Measurements from ENCODE around the gene APAF1.

- TF ChIP-seq BHLHE40 (IDR thresholded peaks at IDR 0.05; ENCODE audit: borderline replicate concordance in 1 of 2, low read depth in 2 of 2, low read length in 1 of 2) = no peak
- TF ChIP-seq, protein P1, sequence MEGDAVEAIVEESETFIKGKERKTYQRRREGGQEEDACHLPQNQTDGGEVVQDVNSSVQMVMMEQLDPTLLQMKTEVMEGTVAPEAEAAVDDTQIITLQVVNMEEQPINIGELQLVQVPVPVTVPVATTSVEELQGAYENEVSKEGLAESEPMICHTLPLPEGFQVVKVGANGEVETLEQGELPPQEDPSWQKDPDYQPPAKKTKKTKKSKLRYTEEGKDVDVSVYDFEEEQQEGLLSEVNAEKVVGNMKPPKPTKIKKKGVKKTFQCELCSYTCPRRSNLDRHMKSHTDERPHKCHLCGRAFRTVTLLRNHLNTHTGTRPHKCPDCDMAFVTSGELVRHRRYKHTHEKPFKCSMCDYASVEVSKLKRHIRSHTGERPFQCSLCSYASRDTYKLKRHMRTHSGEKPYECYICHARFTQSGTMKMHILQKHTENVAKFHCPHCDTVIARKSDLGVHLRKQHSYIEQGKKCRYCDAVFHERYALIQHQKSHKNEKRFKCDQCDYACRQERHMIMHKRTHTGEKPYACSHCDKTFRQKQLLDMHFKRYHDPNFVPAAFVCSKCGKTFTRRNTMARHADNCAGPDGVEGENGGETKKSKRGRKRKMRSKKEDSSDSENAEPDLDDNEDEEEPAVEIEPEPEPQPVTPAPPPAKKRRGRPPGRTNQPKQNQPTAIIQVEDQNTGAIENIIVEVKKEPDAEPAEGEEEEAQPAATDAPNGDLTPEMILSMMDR (IDR thresholded peaks at IDR 0.05 in 2 of 3, conservative IDR thresholded peaks at IDR 0.05 in 1 of 3; ENCODE audit: control insufficient read depth in 2 of 3, extremely low read depth in 1 of 3, insufficient read depth in 1 of 3, low read depth in 3 of 3, low read length in 3 of 3) = no peak
- no peak for TF ChIP-seq POLR2AphosphoS2 (IDR thresholded peaks at IDR 0.05; ENCODE audit: low read depth, low read length)
- TF ChIP-seq, protein P2, sequence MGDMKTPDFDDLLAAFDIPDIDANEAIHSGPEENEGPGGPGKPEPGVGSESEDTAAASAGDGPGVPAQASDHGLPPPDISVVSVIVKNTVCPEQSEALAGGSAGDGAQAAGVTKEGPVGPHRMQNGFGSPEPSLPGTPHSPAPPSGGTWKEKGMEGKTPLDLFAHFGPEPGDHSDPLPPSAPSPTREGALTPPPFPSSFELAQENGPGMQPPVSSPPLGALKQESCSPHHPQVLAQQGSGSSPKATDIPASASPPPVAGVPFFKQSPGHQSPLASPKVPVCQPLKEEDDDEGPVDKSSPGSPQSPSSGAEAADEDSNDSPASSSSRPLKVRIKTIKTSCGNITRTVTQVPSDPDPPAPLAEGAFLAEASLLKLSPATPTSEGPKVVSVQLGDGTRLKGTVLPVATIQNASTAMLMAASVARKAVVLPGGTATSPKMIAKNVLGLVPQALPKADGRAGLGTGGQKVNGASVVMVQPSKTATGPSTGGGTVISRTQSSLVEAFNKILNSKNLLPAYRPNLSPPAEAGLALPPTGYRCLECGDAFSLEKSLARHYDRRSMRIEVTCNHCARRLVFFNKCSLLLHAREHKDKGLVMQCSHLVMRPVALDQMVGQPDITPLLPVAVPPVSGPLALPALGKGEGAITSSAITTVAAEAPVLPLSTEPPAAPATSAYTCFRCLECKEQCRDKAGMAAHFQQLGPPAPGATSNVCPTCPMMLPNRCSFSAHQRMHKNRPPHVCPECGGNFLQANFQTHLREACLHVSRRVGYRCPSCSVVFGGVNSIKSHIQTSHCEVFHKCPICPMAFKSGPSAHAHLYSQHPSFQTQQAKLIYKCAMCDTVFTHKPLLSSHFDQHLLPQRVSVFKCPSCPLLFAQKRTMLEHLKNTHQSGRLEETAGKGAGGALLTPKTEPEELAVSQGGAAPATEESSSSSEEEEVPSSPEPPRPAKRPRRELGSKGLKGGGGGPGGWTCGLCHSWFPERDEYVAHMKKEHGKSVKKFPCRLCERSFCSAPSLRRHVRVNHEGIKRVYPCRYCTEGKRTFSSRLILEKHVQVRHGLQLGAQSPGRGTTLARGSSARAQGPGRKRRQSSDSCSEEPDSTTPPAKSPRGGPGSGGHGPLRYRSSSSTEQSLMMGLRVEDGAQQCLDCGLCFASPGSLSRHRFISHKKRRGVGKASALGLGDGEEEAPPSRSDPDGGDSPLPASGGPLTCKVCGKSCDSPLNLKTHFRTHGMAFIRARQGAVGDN (IDR thresholded peaks at IDR 0.05) = no peak
- TF ChIP-seq, protein P3, sequence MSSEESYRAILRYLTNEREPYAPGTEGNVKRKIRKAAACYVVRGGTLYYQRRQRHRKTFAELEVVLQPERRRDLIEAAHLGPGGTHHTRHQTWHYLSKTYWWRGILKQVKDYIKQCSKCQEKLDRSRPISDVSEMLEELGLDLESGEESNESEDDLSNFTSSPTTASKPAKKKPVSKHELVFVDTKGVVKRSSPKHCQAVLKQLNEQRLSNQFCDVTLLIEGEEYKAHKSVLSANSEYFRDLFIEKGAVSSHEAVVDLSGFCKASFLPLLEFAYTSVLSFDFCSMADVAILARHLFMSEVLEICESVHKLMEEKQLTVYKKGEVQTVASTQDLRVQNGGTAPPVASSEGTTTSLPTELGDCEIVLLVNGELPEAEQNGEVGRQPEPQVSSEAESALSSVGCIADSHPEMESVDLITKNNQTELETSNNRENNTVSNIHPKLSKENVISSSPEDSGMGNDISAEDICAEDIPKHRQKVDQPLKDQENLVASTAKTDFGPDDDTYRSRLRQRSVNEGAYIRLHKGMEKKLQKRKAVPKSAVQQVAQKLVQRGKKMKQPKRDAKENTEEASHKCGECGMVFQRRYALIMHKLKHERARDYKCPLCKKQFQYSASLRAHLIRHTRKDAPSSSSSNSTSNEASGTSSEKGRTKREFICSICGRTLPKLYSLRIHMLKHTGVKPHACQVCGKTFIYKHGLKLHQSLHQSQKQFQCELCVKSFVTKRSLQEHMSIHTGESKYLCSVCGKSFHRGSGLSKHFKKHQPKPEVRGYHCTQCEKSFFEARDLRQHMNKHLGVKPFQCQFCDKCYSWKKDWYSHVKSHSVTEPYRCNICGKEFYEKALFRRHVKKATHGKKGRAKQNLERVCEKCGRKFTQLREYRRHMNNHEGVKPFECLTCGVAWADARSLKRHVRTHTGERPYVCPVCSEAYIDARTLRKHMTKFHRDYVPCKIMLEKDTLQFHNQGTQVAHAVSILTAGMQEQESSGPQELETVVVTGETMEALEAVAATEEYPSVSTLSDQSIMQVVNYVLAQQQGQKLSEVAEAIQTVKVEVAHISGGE (CRISPR knock-in tag; IDR thresholded peaks at IDR 0.05) = no peak
- TF ChIP-seq RB1 (IDR thresholded peaks at IDR 0.05; ENCODE audit: borderline replicate concordance) = no peak
Observed at GRCh38 chr12:98763656-98764055, 118.6 kb downstream of the APAF1 start.
